Adrenal gland (tissue), 5 donors: Measurements from ENCODE around the gene ATG4A.

Experiments used
- POLR2A ChIP-seq, 2 donors: fragments of 450-650 bp; IDR thresholded peaks; one replicate each; pipeline ENCODE4 v1.6.1; 2017; ENCODE audit warnings: antibody characterized with exemption in 2 of 2, mild to moderate bottlenecking in 2 of 2, moderate library complexity in 1 of 2
- TF ChIP-seq, protein P1 (sequence below), 6 experiments: fragments of 450-650 bp in 4 of 6; fragments of 200-600 bp in 2 of 6; sonication (generic) in 1 of 6; IDR thresholded peaks; 1 replicate in 5 of 6; 2 replicates in 1 of 6; pipeline versions ENCODE4 v1.5.1 to v1.8.0; 2016 to 2021; ENCODE audit warnings: antibody characterized with exemption in 6 of 6, mild to moderate bottlenecking in 2 of 6, moderate library complexity in 1 of 6
- donor health status: DM: no; HTN: no; CAD: no.

DNA sequence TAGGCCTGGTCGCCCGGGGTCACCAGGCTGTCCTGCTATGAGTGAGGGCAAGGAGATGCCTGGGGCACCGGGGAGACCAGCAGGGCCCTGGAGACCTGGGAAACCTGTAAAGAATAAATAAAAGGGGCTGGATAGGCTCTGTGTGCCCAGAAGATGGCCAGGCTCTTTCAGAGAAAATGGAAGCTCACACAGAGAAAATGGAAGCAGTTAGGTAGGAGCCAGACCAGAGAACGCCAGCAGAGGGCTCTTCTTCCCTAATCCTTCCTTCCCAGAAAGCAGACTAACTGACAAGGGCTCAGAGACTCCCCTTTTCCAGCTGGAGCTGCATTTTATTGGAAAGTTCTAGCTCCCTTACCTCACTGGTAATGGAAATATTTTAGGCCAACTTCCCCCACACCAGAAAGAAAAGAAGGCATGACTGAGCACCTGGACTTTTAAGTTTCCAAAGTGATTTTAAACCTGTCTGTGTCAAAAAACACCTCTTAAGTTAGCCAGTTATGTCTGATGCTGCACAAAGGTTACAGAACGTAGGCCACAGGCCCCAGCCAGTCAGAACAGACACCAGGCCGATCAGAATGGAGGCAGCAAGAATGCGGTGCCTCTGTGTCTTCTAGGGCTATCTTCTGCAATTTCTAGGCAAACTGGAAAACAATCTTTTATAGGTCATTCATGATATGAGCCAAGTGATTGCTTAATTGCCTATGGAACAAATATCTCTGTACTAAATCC lies 74.0 kb downstream of the ATG4A start:
- TF ChIP-seq, protein P1, sequence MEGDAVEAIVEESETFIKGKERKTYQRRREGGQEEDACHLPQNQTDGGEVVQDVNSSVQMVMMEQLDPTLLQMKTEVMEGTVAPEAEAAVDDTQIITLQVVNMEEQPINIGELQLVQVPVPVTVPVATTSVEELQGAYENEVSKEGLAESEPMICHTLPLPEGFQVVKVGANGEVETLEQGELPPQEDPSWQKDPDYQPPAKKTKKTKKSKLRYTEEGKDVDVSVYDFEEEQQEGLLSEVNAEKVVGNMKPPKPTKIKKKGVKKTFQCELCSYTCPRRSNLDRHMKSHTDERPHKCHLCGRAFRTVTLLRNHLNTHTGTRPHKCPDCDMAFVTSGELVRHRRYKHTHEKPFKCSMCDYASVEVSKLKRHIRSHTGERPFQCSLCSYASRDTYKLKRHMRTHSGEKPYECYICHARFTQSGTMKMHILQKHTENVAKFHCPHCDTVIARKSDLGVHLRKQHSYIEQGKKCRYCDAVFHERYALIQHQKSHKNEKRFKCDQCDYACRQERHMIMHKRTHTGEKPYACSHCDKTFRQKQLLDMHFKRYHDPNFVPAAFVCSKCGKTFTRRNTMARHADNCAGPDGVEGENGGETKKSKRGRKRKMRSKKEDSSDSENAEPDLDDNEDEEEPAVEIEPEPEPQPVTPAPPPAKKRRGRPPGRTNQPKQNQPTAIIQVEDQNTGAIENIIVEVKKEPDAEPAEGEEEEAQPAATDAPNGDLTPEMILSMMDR (IDR thresholded peaks at IDR 0.05) = peak in 4 of 6 experiments; percentile 12 to 27 (median 22)
- TF ChIP-seq POLR2A (IDR thresholded peaks at IDR 0.05) = no peak
